KMS-11 (cell line): ENCODE data around the gene DLL1.

Source experiments
- H2AFZ ChIP-seq: fragments of 200-600 bp; sonication (generic); 2 replicates; pipeline ENCODE4 v1.6.1; 2016; ENCODE audit warnings: antibody characterized with exemption, mixed run types, low read depth
- H3K27ac ChIP-seq: fragments of 200-600 bp; sonication (generic); 2 replicates; pipeline ENCODE4 v1.6.1; 2016; ENCODE audit warnings: mild to moderate bottlenecking, mixed run types
- H3K27me3 ChIP-seq: fragments of 200-600 bp; sonication (generic); 2 replicates; pipeline ENCODE4 v1.6.1; 2017; ENCODE audit warnings: mild to moderate bottlenecking, low read depth, mixed run types, moderate library complexity; ENCODE audit not compliant: insufficient read depth
- H3K36me3 ChIP-seq: fragments of 200-600 bp; sonication (generic); 2 replicates; pipeline ENCODE4 v1.6.1; 2017; ENCODE audit warnings: mild to moderate bottlenecking, mixed run types; ENCODE audit not compliant: insufficient read depth
- H3K4me1 ChIP-seq: fragments of 200-600 bp; sonication (generic); 2 replicates; pipeline ENCODE4 v1.6.1; 2016; ENCODE audit warnings: mild to moderate bottlenecking, low read depth, mixed run types; ENCODE audit not compliant: poor library complexity, severe bottlenecking
- H3K4me2 ChIP-seq: fragments of 200-600 bp; sonication (generic); 2 replicates; pipeline ENCODE4 v1.7.0; 2016; ENCODE audit warnings: mild to moderate bottlenecking, mixed run types
- H3K4me3 ChIP-seq: fragments of 200-600 bp; sonication (generic); IDR thresholded peaks from 2 replicates; pipeline ENCODE4 v1.6.1; 2017; ENCODE audit warnings: low read depth, low read length, mixed read lengths; ENCODE audit not compliant: insufficient read depth
- H3K79me2 ChIP-seq: fragments of 200-600 bp; sonication (generic); 2 replicates; pipeline ENCODE4 v1.6.1; 2016; ENCODE audit warnings: low read depth, mixed run types; ENCODE audit not compliant: insufficient read depth
- H3K9ac ChIP-seq: fragments of 200-600 bp; sonication (generic); 2 replicates; pipeline ENCODE4 v1.6.1; 2016; ENCODE audit warnings: mild to moderate bottlenecking, mixed run types
- H4K20me1 ChIP-seq: fragments of 200-600 bp; sonication (generic); 2 replicates; pipeline ENCODE4 v1.6.1; 2016; ENCODE audit warnings: mild to moderate bottlenecking, mixed run types; ENCODE audit not compliant: insufficient read depth
- CTCF ChIP-seq: fragments of 200-600 bp; sonication (generic); conservative IDR thresholded peaks from 2 replicates; pipeline ENCODE4 v1.6.1; 2017; ENCODE audit warnings: low read depth, mild to moderate bottlenecking, antibody characterized with exemption, low read length, moderate library complexity, mixed read lengths

The DLL1 gene

GRCh38 chr6:170280689-170281045 lies 10.2 kb downstream of the DLL1 start:
- Histone ChIP-seq H3K4me2 (no peak overlapping the region), H3K9ac (no peak overlapping the region)

GRCh38 chr6:170279977-170280688 lies 10.7 kb downstream of the DLL1 start:
- H3K36me3 ChIP-seq = no peaks in the 10 kb centered on the region
- no peak overlapping the region for H2AFZ ChIP-seq
- no peak for TF ChIP-seq CTCF
- no peaks in the 10 kb centered on the region for H4K20me1 ChIP-seq
- H3K4me2 ChIP-seq = no peak overlapping the region
- H3K9ac ChIP-seq = no peak overlapping the region
- H3K27ac ChIP-seq = no peak overlapping the region
- H3K4me1 ChIP-seq = no peaks in the 10 kb centered on the region
- H3K79me2 ChIP-seq = no peaks in the 10 kb centered on the region
- peaks cover 18% of the 10 kb centered on the region for H3K27me3 ChIP-seq
- H3K4me3 ChIP-seq = no peak overlapping the region

More at GRCh38 chr6:170280689-170281045, 10.2 kb downstream of the DLL1 start:
- Histone ChIP-seq H3K4me3 (no peak overlapping the region), H4K20me1 (no peaks in the 10 kb centered on the region), H3K27me3 (peaks cover 23% of the 10 kb centered on the region), H2AFZ (no peak overlapping the region), H3K4me1 (no peaks in the 10 kb centered on the region), H3K36me3 (no peaks in the 10 kb centered on the region), H3K79me2 (no peaks in the 10 kb centered on the region), H3K27ac (no peak overlapping the region)
- no peak for TF ChIP-seq CTCF

GRCh38 chr6:170279426-170279825 lies 11.5 kb downstream of the DLL1 start:
- Histone ChIP-seq H3K4me3 (no peak overlapping the region), H3K36me3 (no peaks in the 10 kb centered on the region), H4K20me1 (no peaks in the 10 kb centered on the region), H3K4me1 (no peaks in the 10 kb centered on the region), H2AFZ (no peak overlapping the region), H3K27ac (no peak overlapping the region), H3K9ac (no peak overlapping the region), H3K27me3 (peaks cover 14% of the 10 kb centered on the region), H3K79me2 (no peaks in the 10 kb centered on the region), H3K4me2 (no peak overlapping the region)
- no peak for TF ChIP-seq CTCF

- H2AFZ ChIP-seq = no peak overlapping the region
- peaks cover 18% of the 10 kb centered on the region for H3K27me3 ChIP-seq
- H3K4me3 ChIP-seq = no peak overlapping the region
- H4K20me1 ChIP-seq = no peaks in the 10 kb centered on the region
- H3K9ac ChIP-seq = no peak overlapping the region
- H3K36me3 ChIP-seq = no peaks in the 10 kb centered on the region
- H3K4me1 ChIP-seq = no peaks in the 10 kb centered on the region
- H3K27ac ChIP-seq = no peak overlapping the region
- no peaks in the 10 kb centered on the region for H3K79me2 ChIP-seq
- no peak overlapping the region for H3K4me2 ChIP-seq
- no peak for TF ChIP-seq CTCF
Observed at GRCh38 chr6:170278743-170279094, 12.2 kb downstream of the DLL1 start.
